DND-41 (cell line): ENCODE results near the gene ANKS1B.

ENCODE experiments used
- ATAC-seq: fragments of 200-7000 bp; cut with Tn5 transposase; 3 replicates; pipeline ENCODE4 v1.9.1; 2021; ENCODE audit warnings: low read depth; ENCODE audit not compliant: insufficient read depth
- DNase-seq: peaks from one replicate; pipeline ENCODE4 v3.0.0-alpha.2; 2020
- H2AFZ ChIP-seq: 2 replicates; pipeline ENCODE4 v1.6.0; 2012; ENCODE audit warnings: low read depth, low read length
- H3K27ac ChIP-seq: 2 replicates; pipeline ENCODE4 v1.5.1; 2012; ENCODE audit warnings: low read length, inconsistent platforms
- H3K27me3 ChIP-seq: fragments of 200-600 bp; sonication (generic); 2 replicates; pipeline ENCODE4 v1.6.0; 2012; ENCODE audit warnings: low read length, mild to moderate bottlenecking, inconsistent platforms; ENCODE audit not compliant: insufficient read depth, poor library complexity
- H3K36me3 ChIP-seq: 2 replicates; pipeline ENCODE4 v1.5.1; 2012; ENCODE audit warnings: low read length, inconsistent platforms; ENCODE audit not compliant: insufficient read depth
- H3K4me1 ChIP-seq: 2 replicates; pipeline ENCODE4 v1.5.1; 2012; ENCODE audit warnings: mild to moderate bottlenecking, low read length; ENCODE audit not compliant: insufficient read depth
- H3K4me2 ChIP-seq: 2 replicates; pipeline ENCODE4 v1.6.0; 2012; ENCODE audit warnings: mild to moderate bottlenecking, moderate library complexity, low read length, inconsistent platforms; ENCODE audit not compliant: insufficient read depth
- H3K4me3 ChIP-seq, 2 experiments: fragments of 200-600 bp in 1 of 2; shearing (Covaris generic) in 1 of 2; 2 replicates each; pipeline ENCODE4 v1.5.1; 2012 to 2016; ENCODE audit warnings: inconsistent platforms in 2 of 2, low read length in 2 of 2, mild to moderate bottlenecking in 2 of 2, low read depth in 1 of 2, moderate library complexity in 1 of 2
- H3K79me2 ChIP-seq: 2 replicates; pipeline ENCODE4 v1.6.0; 2012; ENCODE audit warnings: low read length, inconsistent platforms; ENCODE audit not compliant: insufficient read depth
- H3K9ac ChIP-seq: 2 replicates; pipeline ENCODE4 v1.6.0; 2012; ENCODE audit warnings: low read depth, mild to moderate bottlenecking, inconsistent platforms, low read length, moderate library complexity
- H3K9me3 ChIP-seq: 2 replicates; pipeline ENCODE4 v1.5.1; 2012; ENCODE audit warnings: low read length, moderate library complexity, mild to moderate bottlenecking, inconsistent platforms; ENCODE audit not compliant: insufficient read depth, severe bottlenecking
- H4K20me1 ChIP-seq: 2 replicates; pipeline ENCODE4 v1.6.0; 2012; ENCODE audit warnings: low read length; ENCODE audit not compliant: insufficient read depth
- CTCF ChIP-seq: IDR thresholded peaks from 2 replicates; pipeline ENCODE4 v1.5.1; 2012; ENCODE audit warnings: borderline replicate concordance, low read length, moderate library complexity, mild to moderate bottlenecking; ENCODE audit not compliant: poor library complexity, severe bottlenecking; ENCODE audit errors: extremely low read depth
- EZH2 ChIP-seq: IDR thresholded peaks from 3 replicates; pipeline ENCODE4 v1.6.1; 2012; ENCODE audit warnings: borderline replicate concordance, low read depth, mild to moderate bottlenecking, moderate library complexity, low read length, inconsistent platforms; ENCODE audit not compliant: severe bottlenecking

ANKS1B gene

GRCh38 chr12:99847936-99848335 lies 136.8 kb downstream of the ANKS1B start:
- no peak overlapping the region for H3K4me2 ChIP-seq
- DNase-seq (no peak), ATAC-seq (no peak)
- TF ChIP-seq CTCF: no peak
- TF ChIP-seq EZH2: no peak
- no peak overlapping the region for H3K27ac ChIP-seq
- no peak overlapping the region for H3K4me3 ChIP-seq
- H3K9ac ChIP-seq: no peak overlapping the region
- H3K4me1 ChIP-seq: no peaks in the 10 kb centered on the region
- no peaks in the 10 kb centered on the region for H3K9me3 ChIP-seq
- no peaks in the 10 kb centered on the region for H3K79me2 ChIP-seq
- H3K27me3 ChIP-seq: no peaks in the 10 kb centered on the region
- H4K20me1 ChIP-seq: no peaks in the 10 kb centered on the region
- H3K36me3 ChIP-seq: no peaks in the 10 kb centered on the region
- no peak overlapping the region for H2AFZ ChIP-seq

GRCh38 chr12:99834710-99835109 lies 150.0 kb downstream of the ANKS1B start:
- Histone ChIP-seq H3K4me3 (no peak overlapping the region), H3K27ac (no peak overlapping the region), H3K9ac (no peak overlapping the region), H3K27me3 (no peaks in the 10 kb centered on the region), H3K36me3 (no peaks in the 10 kb centered on the region), H4K20me1 (no peaks in the 10 kb centered on the region), H3K9me3 (no peaks in the 10 kb centered on the region), H2AFZ (no peak overlapping the region), H3K4me1 (no peaks in the 10 kb centered on the region), H3K4me2 (no peak overlapping the region), H3K79me2 (no peaks in the 10 kb centered on the region)
- DNase-seq (no peak), ATAC-seq (no peak)
- TF ChIP-seq CTCF: no peak
- no peak for TF ChIP-seq EZH2

DNA sequence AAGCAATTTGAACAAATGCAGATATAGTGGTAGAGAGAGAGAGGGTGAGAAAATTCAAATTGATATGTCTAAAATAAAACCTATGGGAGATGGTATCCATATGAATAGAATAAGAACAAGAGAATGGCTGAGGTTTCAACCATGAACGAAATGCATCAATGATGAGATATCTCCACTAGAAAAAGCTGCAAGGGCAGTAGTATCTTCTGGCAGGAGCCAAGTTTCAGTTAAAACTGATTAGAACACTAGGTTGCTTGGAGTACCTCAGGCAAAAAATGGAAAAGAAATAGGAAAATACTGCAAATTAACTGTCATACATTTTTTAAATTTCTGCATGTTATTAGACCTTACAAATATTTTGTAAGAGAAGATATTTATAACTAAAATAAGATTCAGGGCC lies 151.3 kb downstream of the ANKS1B start:
- Histone ChIP-seq H3K4me2 (no peak overlapping the region), H3K27ac (no peak overlapping the region), H4K20me1 (no peaks in the 10 kb centered on the region), H3K9ac (no peak overlapping the region), H3K4me1 (no peaks in the 10 kb centered on the region), H3K79me2 (no peaks in the 10 kb centered on the region), H3K4me3 (no peak overlapping the region), H3K36me3 (no peaks in the 10 kb centered on the region), H3K27me3 (no peaks in the 10 kb centered on the region), H2AFZ (no peak overlapping the region), H3K9me3 (no peaks in the 10 kb centered on the region)
- ATAC-seq (no peak), DNase-seq (no peak)
- no peak for TF ChIP-seq EZH2
- TF ChIP-seq CTCF: no peak
